H9 (cell line): ENCODE measurements around the gene VANGL2. TPM values are rescaled to one million over a fixed set of nuclear protein-coding genes. Genes with fewer than 3 reads are reported as not detected.

Experiments used
- DNase-seq: peaks from one replicate; pipeline ENCODE4 v3.0.0-alpha.2; 2017
- H2AFZ ChIP-seq: one replicate; pipeline ENCODE4 v1.6.1; 2013; ENCODE audit warnings: mild to moderate bottlenecking, low read length, control low read depth, moderate library complexity
- H2AK5ac ChIP-seq: 2 replicates; pipeline ENCODE4 v1.6.1; 2013; ENCODE audit warnings: low read length, control low read depth, mixed read lengths; ENCODE audit not compliant: insufficient read length
- H2BK120ac ChIP-seq: one replicate; pipeline ENCODE4 v1.6.1; 2013; ENCODE audit warnings: low read depth, mild to moderate bottlenecking, low read length, control low read depth, inconsistent platforms; ENCODE audit not compliant: poor library complexity, severe bottlenecking
- H2BK12ac ChIP-seq: 2 replicates; pipeline ENCODE4 v1.6.1; 2013; ENCODE audit warnings: low read length, control low read depth, mixed read lengths, low read depth; ENCODE audit not compliant: insufficient read length
- H2BK15ac ChIP-seq: 2 replicates; pipeline ENCODE4 v1.6.1; 2013; ENCODE audit warnings: low read depth, low read length, control low read depth
- H2BK20ac ChIP-seq: one replicate; pipeline ENCODE4 v1.6.1; 2013; ENCODE audit warnings: low read depth, mild to moderate bottlenecking, low read length, control low read depth, inconsistent platforms; ENCODE audit not compliant: poor library complexity, severe bottlenecking
- H2BK5ac ChIP-seq: 2 replicates; pipeline ENCODE4 v1.6.1; 2013; ENCODE audit warnings: low read length, control low read depth, mixed read lengths; ENCODE audit not compliant: insufficient read length
- H3K14ac ChIP-seq: 2 replicates; pipeline ENCODE4 v1.6.1; 2013; ENCODE audit warnings: low read length, control low read depth; ENCODE audit not compliant: insufficient read depth
- H3K18ac ChIP-seq: 2 replicates; pipeline ENCODE4 v1.6.1; 2013; ENCODE audit warnings: low read depth, mild to moderate bottlenecking, mixed read lengths, low read length, control low read depth; ENCODE audit not compliant: insufficient read length
- H3K23ac ChIP-seq: 2 replicates; pipeline ENCODE4 v1.6.1; 2013; ENCODE audit warnings: low read length, control low read depth, mixed read lengths, low read depth; ENCODE audit not compliant: insufficient read length
- H3K23me2 ChIP-seq: 2 replicates; pipeline ENCODE4 v1.6.1; 2013; ENCODE audit warnings: low read depth, mild to moderate bottlenecking, mixed read lengths, low read length, control low read depth; ENCODE audit not compliant: insufficient read length, poor library complexity, severe bottlenecking
- H3K27ac ChIP-seq: 2 replicates; pipeline ENCODE4 v1.5.1; 2013; ENCODE audit warnings: low read length, control low read depth, mixed read lengths, low read depth; ENCODE audit not compliant: insufficient read length
- H3K27me3 ChIP-seq: 2 replicates; pipeline ENCODE4 v1.6.1; 2013; ENCODE audit warnings: low read length, control low read depth, inconsistent platforms; ENCODE audit not compliant: insufficient read depth
- H3K4ac ChIP-seq: 2 replicates; pipeline ENCODE4 v1.6.1; 2013; ENCODE audit warnings: low read depth, mild to moderate bottlenecking, control low read depth, inconsistent platforms, low read length, moderate library complexity
- H3K4me1 ChIP-seq: 2 replicates; pipeline ENCODE4 v1.6.1; 2013; ENCODE audit warnings: low read length, control low read depth, inconsistent platforms; ENCODE audit not compliant: insufficient read depth
- H3K4me2 ChIP-seq: 2 replicates; pipeline ENCODE4 v1.6.1; 2013; ENCODE audit warnings: low read length, control low read depth, mixed read lengths; ENCODE audit not compliant: insufficient read length, insufficient read depth
- H3K56ac ChIP-seq: 2 replicates; pipeline ENCODE4 v1.6.1; 2013; ENCODE audit warnings: low read depth, mild to moderate bottlenecking, mixed read lengths, low read length, control low read depth; ENCODE audit not compliant: insufficient read length
- H3K79me1 ChIP-seq: 2 replicates; pipeline ENCODE4 v1.6.1; 2013; ENCODE audit warnings: low read depth, mild to moderate bottlenecking, moderate library complexity, low read length, control low read depth, inconsistent platforms; ENCODE audit not compliant: insufficient read depth, poor library complexity, severe bottlenecking
- H3K79me2 ChIP-seq: 2 replicates; pipeline ENCODE4 v1.6.1; 2013; ENCODE audit warnings: low read length, control low read depth, inconsistent platforms; ENCODE audit not compliant: insufficient read depth
- H3K9ac ChIP-seq: 2 replicates; pipeline ENCODE4 v1.6.1; 2013; ENCODE audit warnings: low read length, control low read depth, mixed read lengths; ENCODE audit not compliant: insufficient read length; ENCODE audit errors: extremely low read depth
- H3K9me3 ChIP-seq: one replicate; pipeline ENCODE4 v1.6.1; 2013; ENCODE audit warnings: low read depth, low read length, inconsistent platforms; ENCODE audit not compliant: control insufficient read depth
- H3T11ph ChIP-seq: one replicate; pipeline ENCODE4 v1.6.1; 2013; ENCODE audit warnings: mild to moderate bottlenecking, low read length, control low read depth, inconsistent platforms
- H4K20me1 ChIP-seq: one replicate; pipeline ENCODE4 v1.6.1; 2013; ENCODE audit not compliant: control insufficient read depth, insufficient read length, insufficient read depth
- H4K5ac ChIP-seq: 2 replicates; pipeline ENCODE4 v1.6.1; 2013; ENCODE audit warnings: low read depth, mild to moderate bottlenecking, mixed read lengths, low read length, control low read depth; ENCODE audit not compliant: insufficient read length
- H4K8ac ChIP-seq: replicated peaks from 2 replicates; pipeline ENCODE4 v1.6.1; 2013; ENCODE audit warnings: low read length, control low read depth, mixed read lengths, low read depth; ENCODE audit not compliant: insufficient read length
- H4K91ac ChIP-seq: 2 replicates; pipeline ENCODE4 v1.6.1; 2013; ENCODE audit warnings: low read depth, mild to moderate bottlenecking, moderate library complexity, mixed read lengths, low read length, control low read depth; ENCODE audit not compliant: insufficient read length
- H3K27ac Mint-ChIP-seq, 3 experiments: 2 replicates in 2 of 3; 3 replicates in 1 of 3; pipeline ENCODE4 v1.8.0; 2020 to 2021; ENCODE audit warnings: mixed read lengths in 3 of 3, mild to moderate bottlenecking in 1 of 3, moderate library complexity in 1 of 3
- H3K27me3 Mint-ChIP-seq: 2 replicates; pipeline ENCODE4 v1.8.0; 2021; ENCODE audit warnings: low read depth, mild to moderate bottlenecking, moderate library complexity, mixed read lengths
- H3K36me3 Mint-ChIP-seq, 3 experiments: 2 replicates in 2 of 3; 3 replicates in 1 of 3; pipeline ENCODE4 v1.8.0; 2020 to 2021; ENCODE audit warnings: low read depth in 3 of 3, mixed read lengths in 3 of 3; ENCODE audit not compliant: insufficient read depth in 1 of 3
- H3K4me1 Mint-ChIP-seq, 2 experiments: 2 replicates each; pipeline ENCODE4 v1.8.0; 2020; ENCODE audit warnings: mixed read lengths in 2 of 2
- H3K4me3 Mint-ChIP-seq, 2 experiments: 2 replicates in 1 of 2; 3 replicates in 1 of 2; pipeline ENCODE4 v1.8.0; 2020 to 2021; ENCODE audit warnings: mild to moderate bottlenecking in 2 of 2, mixed read lengths in 2 of 2, moderate library complexity in 1 of 2
- H3K9me3 Mint-ChIP-seq, 2 experiments: 2 replicates in 1 of 2; 3 replicates in 1 of 2; pipeline ENCODE4 v1.8.0; 2020; ENCODE audit warnings: mild to moderate bottlenecking in 2 of 2, mixed read lengths in 2 of 2, moderate library complexity in 1 of 2
- CTCF ChIP-seq: fragments of 200-600 bp; sonication (generic); conservative IDR thresholded peaks from 3 replicates; pipeline ENCODE4 v1.8.0; 2021; ENCODE audit warnings: antibody characterized with exemption, mild to moderate bottlenecking
- WGBS: extraction: QIAGEN DNeasy Blood & Tissue Kit; methylation state at CpG from one replicate; pipeline ENCODE4 v1.1.7; 2013; ENCODE audit warnings: missing lambda C conversion rate, low lambda C conversion rate, mixed read lengths; ENCODE audit not compliant: insufficient read length; ENCODE audit errors: extremely low coverage; 5-methylcytosine and 5-hydroxymethylcytosine counted together
- total RNA-seq: library from RNA; stranded (reverse); gene quantifications from 2 replicates; pipeline ENCODE4 v1.2.1, GENCODE V29; 2021

The VANGL2 gene
- total RNA-seq, 1 experiment from 2014 or later: 58.5 TPM

- H2AFZ ChIP-seq: peak overlapping the region; percentile 78
- TF ChIP-seq CTCF: no peak
- H3K36me3 Mint-ChIP-seq: no peaks in the 10 kb centered on the region
Measured at GRCh38 chr1:160460214-160460642, 59.9 kb downstream of the VANGL2 start.

More at GRCh38 chr1:160460214-160460642, 59.9 kb downstream of the VANGL2 start:
- Histone ChIP-seq H3K23ac (no peak overlapping the region), H3K4me2 (no peak overlapping the region), H3K4me1 (no peaks in the 10 kb centered on the region; the same call in 1 of the 2 replicates), H4K8ac (no peak overlapping the region), H3K18ac (no peak overlapping the region), H3K79me1 (no peaks in the 10 kb centered on the region), H4K91ac (no peak overlapping the region), H3K9me3 (no peaks in the 10 kb centered on the region), H2AK5ac (no peak overlapping the region), H3K14ac (no peak overlapping the region), H3K56ac (no peak overlapping the region), H4K20me1 (no peaks in the 10 kb centered on the region), H3K27ac (no peak overlapping the region), H3K79me2 (no peaks in the 10 kb centered on the region), H4K5ac (no peak overlapping the region), H2BK12ac (no peak overlapping the region), H3K4ac (no peak overlapping the region), H3K23me2 (no peaks in the 10 kb centered on the region), H2BK5ac (no peak overlapping the region), H3T11ph (no peak overlapping the region), H3K27me3 (no peaks in the 10 kb centered on the region), H3K9ac (no peak overlapping the region), H2BK120ac (no peak overlapping the region), H2BK20ac (no peak overlapping the region), H2BK15ac (no peak overlapping the region)
- peaks cover 24 to 31% of the 10 kb centered on the region in 2 experiments for H3K4me1 Mint-ChIP-seq
- no peak overlapping the region for H3K4me3 Mint-ChIP-seq
- no CpG with 5 or more reads among the region's 5 CpGs for WGBS
- H3K27me3 Mint-ChIP-seq: no peaks in the 10 kb centered on the region
- H3K27ac Mint-ChIP-seq: 0 out of 7 replicates have a peak overlapping the region, but pooled peaks of 1 of the 3 experiments have one; percentile 18
- DNase-seq: no peak
- no peaks in the 10 kb centered on the region; a peak in 1 of 5 replicates for H3K9me3 Mint-ChIP-seq
